HEK293T (cell line): ENCODE data around the gene ATG5.
A peak's percentile ranks its signal among the peaks of the same experiment; 100 is the strongest.

Experiments
- CTCF ChIA-PET: fragments of 350-600 bp; formaldehyde crosslinking; extraction: SDS; loops from one replicate; lab custom pipeline; 2021; ENCODE audit warnings: antibody characterized with exemption, inconsistent platforms; lab: Yijun Ruan, JAX
- POLR2A ChIA-PET: fragments of 350-600 bp; formaldehyde crosslinking; extraction: SDS; loops from one replicate; lab custom pipeline; 2020; ENCODE audit warnings: antibody characterized with exemption, inconsistent platforms; lab: Yijun Ruan, JAX
- DNase-seq: peaks from one replicate; pipeline ENCODE4 v3.0.0; 2012; ENCODE audit warnings: mixed read lengths; ENCODE audit errors: extremely low spot score
- ARNT ChIP-seq: fragments of 450-650 bp; IDR thresholded peaks from 2 replicates; pipeline ENCODE4 v1.6.1; 2017; ENCODE audit warnings: mild to moderate bottlenecking
- BHLHE40 ChIP-seq: fragments of 450-650 bp; IDR thresholded peaks from 2 replicates; pipeline ENCODE4 v1.6.1; 2016; ENCODE audit warnings: mild to moderate bottlenecking, moderate library complexity, borderline replicate concordance
- CTBP1 ChIP-seq: fragments of 450-650 bp; IDR thresholded peaks from 2 replicates; pipeline ENCODE4 v1.6.1; 2016; ENCODE audit warnings: borderline replicate concordance
- ELF4 ChIP-seq: fragments of 450-650 bp; IDR thresholded peaks from 2 replicates; pipeline ENCODE4 v1.6.1; 2017; ENCODE audit warnings: antibody characterized with exemption
- FOXA1 ChIP-seq: fragments of 450-650 bp; IDR thresholded peaks from 2 replicates; pipeline ENCODE4 v1.6.1; 2016; ENCODE audit warnings: mild to moderate bottlenecking
- FOXK2 ChIP-seq: fragments of 450-650 bp; IDR thresholded peaks from 2 replicates; pipeline ENCODE4 v1.6.1; 2016; ENCODE audit warnings: mild to moderate bottlenecking
- FOXM1 ChIP-seq: fragments of 450-650 bp; IDR thresholded peaks from 2 replicates; pipeline ENCODE4 v1.6.1; 2017; ENCODE audit warnings: mild to moderate bottlenecking, borderline replicate concordance
- HDGF ChIP-seq: fragments of 450-650 bp; IDR thresholded peaks from 2 replicates; pipeline ENCODE4 v1.6.1; 2017; ENCODE audit warnings: antibody characterized with exemption, borderline replicate concordance
- L3MBTL2 ChIP-seq: fragments of 450-650 bp; conservative IDR thresholded peaks from 2 replicates; pipeline ENCODE4 v1.6.1; 2016; ENCODE audit warnings: mild to moderate bottlenecking
- LEF1 ChIP-seq: fragments of 450-650 bp; IDR thresholded peaks from 2 replicates; pipeline ENCODE4 v1.6.1; 2017; ENCODE audit warnings: mild to moderate bottlenecking, borderline replicate concordance
- NFRKB ChIP-seq: fragments of 450-650 bp; IDR thresholded peaks from 2 replicates; pipeline ENCODE4 v1.6.1; 2016; ENCODE audit warnings: mild to moderate bottlenecking, moderate library complexity
- PKNOX1 ChIP-seq: fragments of 450-650 bp; IDR thresholded peaks from 2 replicates; pipeline ENCODE4 v1.6.1; 2016
- SP1 ChIP-seq: fragments of 450-650 bp; IDR thresholded peaks from 2 replicates; pipeline ENCODE4 v1.6.1; 2017
- SUZ12 ChIP-seq: fragments of 450-650 bp; IDR thresholded peaks from 2 replicates; pipeline ENCODE4 v1.6.1; 2016; ENCODE audit warnings: mild to moderate bottlenecking
- TARDBP ChIP-seq: fragments of 450-650 bp; IDR thresholded peaks from 2 replicates; pipeline ENCODE4 v1.6.1; 2016
- ZNF384 ChIP-seq: fragments of 450-650 bp; IDR thresholded peaks from 2 replicates; pipeline ENCODE4 v1.6.1; 2016

The ATG5 gene

GRCh38 chr6:106309766-106310373 lies 15.7 kb downstream of the ATG5 start:
- CTCF ChIA-PET: interaction anchor here (0.6 to 1.1 kb wide), 2 partner anchors 226 to 579 kb away, joined by 3 to 4 read pairs; no protein-coding TSS in a partner anchor
- TF ChIP-seq TARDBP: no peak
- no peak for TF ChIP-seq LEF1
- TF ChIP-seq BHLHE40: no peak
- TF ChIP-seq FOXA1: no peak
- TF ChIP-seq FOXM1: no peak
- no peak for TF ChIP-seq FOXK2
- POLR2A ChIA-PET: interaction anchor here (1.5 kb wide), 1 partner anchor 16 kb away, joined by 9 read pairs; the partner anchor contains the start of gene ATG5
- DNase-seq: no peak

- ChIA-PET CTCF (interaction anchor here (0.6 to 1.1 kb wide), 2 partner anchors 225 to 578 kb away, joined by 3 to 4 read pairs; no protein-coding TSS in a partner anchor), POLR2A (interaction anchor here (1.5 kb wide), 1 partner anchor 17 kb away, joined by 9 read pairs; the partner anchor contains the start of gene ATG5)
- DNase-seq: no peak
- TF ChIP-seq PKNOX1 (peak; percentile 54), CTBP1 (no peak; the same call in 1 of the 2 replicates), HDGF (no peak), L3MBTL2 (no peak)
Measured at GRCh38 chr6:106308985-106309384, 16.6 kb downstream of the ATG5 start.

GRCh38 chr6:106305740-106306139 lies 19.8 kb downstream of the ATG5 start:
- ChIA-PET POLR2A (interaction anchor here (1.1 kb wide), 1 partner anchor 20 kb away, joined by 3 read pairs; no protein-coding TSS in a partner anchor), CTCF (interaction anchor here (1.0 kb wide), 1 partner anchor 9 kb away, joined by 3 read pairs; no protein-coding TSS in a partner anchor)
- DNase-seq: no peak
- TF ChIP-seq FOXA1 (no peak), L3MBTL2 (no peak), BHLHE40 (no peak), ARNT (no peak)

- ChIA-PET CTCF (interaction anchor here (0.6 to 1.6 kb wide), 6 partner anchors 11 to 1210 kb away, joined by 3 to 4 read pairs (median 4); no protein-coding TSS in a partner anchor), POLR2A (no interaction called here)
- DNase-seq: no peak
- TF ChIP-seq SUZ12 (no peak), L3MBTL2 (no peak), FOXK2 (no peak), BHLHE40 (no peak), FOXA1 (no peak), ARNT (no peak), FOXM1 (no peak), ELF4 (no peak), PKNOX1 (no peak), TARDBP (no peak), SP1 (no peak), HDGF (no peak), NFRKB (no peak), CTBP1 (no peak), ZNF384 (no peak), LEF1 (no peak)
Measured at GRCh38 chr6:106300944-106301343, 24.6 kb downstream of the ATG5 start.

GRCh38 chr6:106300020-106300780 lies 25.4 kb downstream of the ATG5 start:
- DNase-seq: no peak
- TF ChIP-seq PKNOX1 (no peak), SP1 (no peak), LEF1 (no peak), FOXK2 (no peak), ZNF384 (no peak), HDGF (no peak), ELF4 (no peak), CTBP1 (no peak), FOXA1 (no peak), BHLHE40 (no peak), NFRKB (no peak), TARDBP (no peak), FOXM1 (no peak), SUZ12 (no peak), L3MBTL2 (no peak), ARNT (no peak)
- ChIA-PET CTCF (interaction anchor here (1.2 to 1.6 kb wide), 4 partner anchors 11 to 868 kb away, joined by 3 to 4 read pairs (median 4); no protein-coding TSS in a partner anchor), POLR2A (no interaction called here)

- TF ChIP-seq ELF4: no peak
- no peak for TF ChIP-seq ARNT
- no peak for TF ChIP-seq BHLHE40
- TF ChIP-seq TARDBP: no peak
- no peak for TF ChIP-seq CTBP1
- no peak for TF ChIP-seq FOXM1
- no peak for TF ChIP-seq NFRKB
- no peak for TF ChIP-seq FOXA1
- no peak for TF ChIP-seq ZNF384
- TF ChIP-seq PKNOX1: no peak
- TF ChIP-seq LEF1: no peak
- TF ChIP-seq SP1: no peak
- TF ChIP-seq FOXK2: no peak
- no peak for TF ChIP-seq HDGF
- TF ChIP-seq SUZ12: no peak
- ChIA-PET CTCF (interaction anchor here (0.6 kb wide), 1 partner anchor 60 kb away, joined by 5 read pairs; no protein-coding TSS in a partner anchor), POLR2A (no interaction called here)
- DNase-seq: no peak
Measured at GRCh38 chr6:106293116-106293515, 32.4 kb downstream of the ATG5 start.
